Inflammatory macrophage treated with lipopolysaccharide for 4 hours (primary cell): ENCODE data around the gene SH3GL1.
A peak's percentile ranks its signal among the peaks of the same experiment; 100 is the strongest.

Source experiments
- DNase-seq: peaks from one replicate; pipeline ENCODE4 v3.0.0-alpha.2; 2020

SH3GL1 gene

DNA sequence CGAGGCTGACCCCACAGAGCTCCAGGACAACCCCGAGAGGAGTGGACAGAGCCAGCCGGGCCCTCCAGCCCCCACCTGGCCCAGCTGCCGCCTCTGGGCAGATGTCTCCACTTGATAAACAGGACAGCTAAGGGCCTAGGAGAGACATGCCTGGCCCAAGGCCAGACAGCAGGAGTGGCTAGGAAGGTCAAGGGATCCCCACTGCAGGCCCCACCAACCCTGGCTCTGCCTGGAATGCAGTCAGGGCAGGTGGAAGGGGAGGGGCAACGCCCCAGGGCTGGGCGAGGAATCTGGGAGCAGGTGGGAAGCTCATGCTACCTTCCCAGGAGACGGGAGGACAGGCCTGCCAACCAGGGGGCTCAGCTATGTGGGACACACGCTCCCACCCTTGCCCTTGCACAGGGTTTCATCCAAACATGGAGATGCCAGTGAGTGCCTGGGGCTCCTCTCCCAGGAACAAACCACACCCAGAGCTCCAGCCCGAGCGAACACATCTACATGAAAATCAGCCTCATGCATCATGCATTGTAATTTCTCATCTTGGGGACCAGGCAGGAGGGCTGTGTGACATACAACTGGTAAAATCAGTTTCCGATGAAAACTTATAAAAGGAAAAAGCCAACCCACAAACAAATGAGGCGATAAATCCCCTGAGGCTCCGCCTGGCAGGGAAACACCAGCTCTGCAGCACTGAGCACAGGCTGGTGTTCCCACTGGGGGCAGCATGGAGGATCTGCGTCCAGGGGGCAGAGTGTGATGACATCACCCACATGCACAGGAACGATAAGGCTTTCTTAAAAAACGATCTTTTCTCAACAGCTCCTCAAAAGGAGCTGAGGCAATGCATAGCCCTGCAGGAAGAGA lies 25.0 kb downstream of the SH3GL1 start:
- peak; percentile 41 for DNase-seq

DNA sequence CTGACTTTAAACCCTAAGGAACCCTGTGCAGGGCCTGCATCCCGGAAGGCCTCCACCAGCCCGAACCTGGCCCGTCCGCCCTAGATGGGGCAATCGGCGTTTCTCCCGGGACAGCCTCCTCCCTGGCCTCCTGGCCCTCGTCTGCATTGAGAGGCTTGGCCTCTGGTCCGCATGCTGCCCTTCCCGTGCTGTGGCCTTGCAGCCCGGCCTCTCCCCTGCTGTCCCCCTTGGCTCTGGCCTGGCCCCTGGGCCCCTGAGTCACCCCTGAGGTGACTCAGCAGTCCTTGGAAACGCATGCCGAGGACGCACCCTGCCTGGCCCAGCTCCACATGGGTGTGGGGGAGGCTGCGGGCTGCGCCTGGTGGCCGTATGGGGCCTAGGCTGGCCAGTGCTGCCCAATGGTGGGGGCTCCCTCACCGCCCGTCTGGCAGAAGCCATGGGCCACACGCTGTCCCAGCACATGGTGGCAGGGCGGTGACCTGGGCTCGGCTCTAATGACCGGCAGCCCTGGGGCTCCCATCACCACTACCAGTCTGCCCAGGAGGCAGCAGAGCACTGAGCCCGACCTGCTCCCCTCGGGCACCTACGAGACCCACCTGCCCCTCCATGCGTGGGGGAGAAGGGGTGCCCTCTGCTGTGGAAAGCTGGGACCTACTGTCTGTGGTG lies 25.7 kb downstream of the SH3GL1 start:
- DNase-seq: peak; percentile 84

DNA sequence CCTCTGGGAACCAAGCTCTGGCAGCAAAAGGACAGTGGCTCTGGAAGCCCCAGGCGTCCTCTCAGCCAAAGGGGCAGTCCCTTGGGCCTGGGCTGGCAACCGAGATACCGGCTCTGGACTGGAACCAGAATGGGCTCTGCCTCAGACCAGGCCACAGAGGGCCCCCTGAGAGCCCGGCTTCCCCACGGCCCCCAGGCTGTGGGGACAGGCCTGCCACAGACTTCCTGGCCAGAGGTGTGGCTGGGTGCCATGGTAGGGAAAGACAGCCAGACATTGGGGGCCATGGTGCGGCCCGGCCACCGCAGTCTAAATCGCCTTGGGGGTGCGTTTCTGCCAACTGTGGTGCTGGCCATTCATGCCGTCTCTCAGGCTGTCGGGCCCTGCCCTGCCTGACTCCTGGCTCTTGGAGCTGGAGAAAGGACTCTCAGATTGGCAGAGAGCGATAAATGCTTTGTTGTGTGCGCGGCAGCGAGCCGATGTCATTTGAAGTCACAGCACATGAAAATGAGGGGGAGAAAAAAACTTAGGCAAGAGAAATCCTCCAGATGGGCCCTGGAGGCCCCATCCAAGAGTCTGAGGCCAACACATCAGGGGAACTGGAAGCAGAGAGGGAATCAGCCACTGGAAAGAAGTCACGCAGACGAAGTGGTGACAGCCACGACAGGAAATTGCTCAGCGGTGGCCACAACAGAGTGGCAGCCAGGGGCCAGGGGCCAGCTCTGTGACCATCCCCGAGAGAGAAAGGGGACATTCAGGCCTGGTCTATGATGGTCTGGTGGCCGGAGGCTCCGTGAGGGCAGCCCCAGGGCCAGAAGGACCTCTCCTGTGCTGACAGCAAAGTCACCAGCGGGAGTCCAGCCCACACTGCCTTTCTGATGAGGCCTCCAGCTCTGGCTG lies 26.5 kb downstream of the SH3GL1 start:
- DNase-seq: peak; percentile 73

DNA sequence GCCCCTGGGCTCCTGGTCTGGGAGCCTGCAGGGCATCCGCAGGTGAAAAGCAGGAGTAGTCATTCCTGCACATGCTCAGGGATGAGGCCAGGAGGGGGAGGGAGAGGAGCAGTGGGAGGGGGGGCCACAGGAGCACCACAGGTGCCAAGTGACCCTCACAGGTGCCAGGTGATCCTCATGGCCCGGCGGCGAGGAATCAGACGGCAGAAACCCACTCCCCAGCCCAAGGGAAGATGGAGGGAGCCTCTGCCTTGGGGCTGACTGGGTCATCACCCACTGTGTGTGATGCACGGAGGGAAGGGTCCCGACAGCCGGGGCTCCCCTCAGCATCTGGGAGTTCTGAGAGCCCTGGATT lies 27.4 kb downstream of the SH3GL1 start:
- DNase-seq: no peak

DNA sequence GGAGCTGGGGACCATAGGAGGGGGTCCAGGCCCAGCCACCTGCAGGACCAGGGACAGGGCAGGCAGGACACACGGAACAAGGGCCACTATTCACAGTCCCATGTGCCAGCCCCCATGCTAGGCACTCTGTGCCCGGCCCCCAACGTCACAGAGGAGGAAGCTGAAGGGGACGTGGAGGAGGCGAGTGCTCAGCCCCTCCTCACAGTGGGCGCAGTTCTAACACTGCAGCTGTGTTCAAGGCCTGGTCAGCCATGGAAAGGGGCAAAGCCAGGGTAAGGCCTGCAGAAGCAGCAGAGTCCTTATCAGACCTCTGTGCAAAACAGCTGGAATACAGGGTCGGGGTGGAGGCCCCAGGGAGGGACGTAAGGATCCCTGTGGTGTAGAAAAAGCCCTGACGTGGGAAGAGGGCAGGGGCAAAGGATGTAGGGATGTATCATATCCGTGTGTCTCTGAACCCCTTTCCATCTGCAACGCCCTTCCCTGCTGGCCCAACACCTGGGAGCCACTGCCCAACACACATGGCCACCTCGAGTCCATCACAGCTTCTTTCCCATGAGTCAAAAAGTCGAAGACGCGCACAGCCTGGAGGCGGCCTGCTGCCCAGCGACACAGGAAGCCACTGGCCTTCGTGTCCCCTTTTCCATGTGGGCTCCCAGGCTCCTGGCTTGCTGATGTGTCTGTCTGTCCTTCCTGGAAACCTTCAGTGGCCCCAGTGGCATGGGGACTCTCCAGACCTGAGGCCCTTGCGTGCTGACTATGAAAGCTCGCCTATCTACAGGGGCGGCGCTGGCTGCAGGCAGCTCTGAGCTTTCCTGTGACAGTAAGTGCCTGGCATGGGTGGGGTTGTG lies 28.0 kb downstream of the SH3GL1 start:
- DNase-seq: no peak

DNA sequence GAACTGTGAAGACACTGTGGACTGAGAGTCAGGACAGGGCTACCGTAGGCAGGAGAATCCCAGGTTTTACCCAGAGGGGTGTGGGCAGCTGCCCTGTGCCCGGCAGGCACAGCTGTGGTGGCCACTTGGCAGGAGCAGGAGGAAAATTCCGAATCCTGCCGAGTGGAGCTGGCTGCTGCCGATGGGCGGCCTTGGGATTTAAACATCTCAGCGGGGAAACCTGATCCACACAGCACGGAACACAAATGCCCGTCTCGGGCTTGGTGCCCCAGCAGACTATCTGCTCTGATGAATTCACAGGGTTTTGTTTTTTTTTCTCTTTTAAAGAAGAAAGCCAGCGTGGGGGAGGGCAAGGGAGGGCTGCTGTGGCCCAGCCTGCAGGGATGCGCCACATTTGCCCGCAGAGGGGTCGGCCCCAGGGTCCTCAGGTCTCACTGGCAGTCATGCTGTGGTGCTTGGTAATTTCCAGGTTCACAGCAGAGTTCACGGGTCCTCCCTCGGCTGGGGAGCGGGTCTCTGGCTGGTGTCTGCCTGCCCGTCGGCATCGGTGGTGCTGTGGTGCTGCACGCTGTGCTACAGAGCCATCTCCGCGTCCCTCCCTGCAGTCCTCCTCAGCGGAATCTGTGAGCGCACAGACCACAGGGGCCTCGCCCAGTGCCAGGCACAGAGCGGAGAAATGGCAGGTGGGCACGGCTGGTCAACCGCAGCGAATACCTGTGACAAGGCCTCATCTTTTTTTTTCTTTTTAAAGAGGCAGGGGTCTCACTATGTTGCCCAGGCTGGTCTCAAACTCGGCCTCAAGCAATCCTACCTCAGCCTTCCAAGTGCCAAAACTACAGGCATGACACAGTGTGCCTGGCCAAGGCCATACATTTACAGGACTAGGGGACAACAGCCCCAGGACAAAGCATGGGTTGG lies 28.8 kb downstream of the SH3GL1 start:
- DNase-seq: no peak

DNA sequence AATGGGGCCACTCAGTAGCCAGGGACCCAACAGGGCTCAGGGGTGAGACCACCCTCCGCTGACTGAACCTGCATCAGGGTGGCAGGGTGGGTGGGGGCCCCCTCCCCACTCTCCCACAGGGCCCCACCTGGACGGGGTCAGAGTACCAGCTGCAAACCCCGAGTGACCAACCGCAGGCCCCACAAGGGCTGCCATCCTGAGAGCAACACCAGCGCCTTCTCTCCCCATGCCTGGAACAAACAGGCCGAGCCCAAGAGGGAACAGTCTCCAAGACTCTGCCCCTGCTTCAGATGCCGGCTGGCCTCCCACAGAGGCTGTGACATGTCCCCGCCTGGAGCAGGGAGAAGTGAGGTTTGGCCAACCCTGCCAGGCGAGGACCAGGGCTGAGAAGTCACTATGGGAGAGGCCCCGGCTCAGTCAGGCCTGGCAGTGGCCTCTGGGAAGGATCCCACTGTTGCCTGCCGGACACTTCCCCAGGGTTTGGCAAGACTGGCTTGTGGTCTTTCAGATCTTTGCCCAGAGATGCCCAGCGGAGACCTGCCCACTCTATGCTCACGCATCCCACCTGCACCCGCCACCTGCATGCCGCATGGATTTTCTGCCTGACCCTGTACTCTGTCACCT lies 29.8 kb downstream of the SH3GL1 start:
- no peak for DNase-seq

DNA sequence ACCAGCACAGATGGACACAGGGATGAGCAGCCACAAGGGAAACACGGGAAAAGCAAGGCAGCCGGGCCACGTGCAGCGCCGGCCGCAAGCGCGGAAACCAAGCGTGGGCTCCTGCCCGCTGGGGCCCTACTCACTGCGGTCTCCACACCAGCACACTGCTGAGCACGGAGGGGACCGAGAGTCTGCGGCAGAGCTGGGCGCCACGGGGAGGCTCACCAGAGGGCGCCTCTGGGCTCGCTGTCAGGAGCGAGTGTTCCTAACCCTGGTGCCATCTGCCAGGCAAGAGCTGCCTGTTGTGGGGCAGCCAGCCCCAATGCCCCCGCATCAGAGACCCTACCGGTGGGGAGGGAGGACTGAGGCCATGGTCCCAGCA lies 30.5 kb downstream of the SH3GL1 start:
- DNase-seq: peak; percentile 79

DNA sequence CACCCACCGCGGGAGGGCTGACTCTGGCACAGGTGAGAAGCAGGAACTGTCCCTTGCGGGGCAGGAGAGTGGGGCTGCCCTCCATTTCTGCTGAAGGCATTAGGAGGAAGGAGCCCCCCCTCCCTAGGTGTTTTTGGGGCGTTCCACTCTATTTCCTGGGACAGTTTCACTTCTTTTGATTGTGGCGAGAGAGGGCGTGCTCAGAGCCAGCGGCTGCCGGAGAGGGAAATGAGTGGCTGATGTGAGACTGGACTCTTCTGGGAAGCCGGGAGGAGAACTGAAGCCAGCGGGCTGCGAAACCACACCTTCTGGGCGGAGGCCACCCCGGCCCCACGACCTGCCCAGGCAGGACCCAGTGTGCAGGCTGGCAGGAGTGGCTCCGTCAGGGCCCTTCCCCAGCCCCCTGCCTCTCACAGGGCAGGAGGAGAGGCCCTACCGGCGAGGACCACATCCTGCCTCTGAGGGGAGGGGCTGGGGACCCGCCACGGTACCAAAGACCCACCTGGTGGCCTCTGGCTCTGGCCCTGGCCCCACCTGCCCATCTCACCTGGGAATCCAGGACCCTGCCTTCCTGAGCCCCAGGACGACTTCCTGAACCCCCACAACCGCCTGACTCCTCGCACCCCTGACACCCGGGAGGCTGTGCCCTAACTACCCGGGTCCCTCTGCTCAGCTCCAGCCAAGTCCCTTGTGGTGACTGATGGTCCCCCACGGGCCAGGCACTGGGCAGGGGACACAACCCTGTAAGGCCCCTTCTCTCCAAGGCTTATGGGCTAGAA lies 31.0 kb downstream of the SH3GL1 start:
- DNase-seq: peak; percentile 86

DNA sequence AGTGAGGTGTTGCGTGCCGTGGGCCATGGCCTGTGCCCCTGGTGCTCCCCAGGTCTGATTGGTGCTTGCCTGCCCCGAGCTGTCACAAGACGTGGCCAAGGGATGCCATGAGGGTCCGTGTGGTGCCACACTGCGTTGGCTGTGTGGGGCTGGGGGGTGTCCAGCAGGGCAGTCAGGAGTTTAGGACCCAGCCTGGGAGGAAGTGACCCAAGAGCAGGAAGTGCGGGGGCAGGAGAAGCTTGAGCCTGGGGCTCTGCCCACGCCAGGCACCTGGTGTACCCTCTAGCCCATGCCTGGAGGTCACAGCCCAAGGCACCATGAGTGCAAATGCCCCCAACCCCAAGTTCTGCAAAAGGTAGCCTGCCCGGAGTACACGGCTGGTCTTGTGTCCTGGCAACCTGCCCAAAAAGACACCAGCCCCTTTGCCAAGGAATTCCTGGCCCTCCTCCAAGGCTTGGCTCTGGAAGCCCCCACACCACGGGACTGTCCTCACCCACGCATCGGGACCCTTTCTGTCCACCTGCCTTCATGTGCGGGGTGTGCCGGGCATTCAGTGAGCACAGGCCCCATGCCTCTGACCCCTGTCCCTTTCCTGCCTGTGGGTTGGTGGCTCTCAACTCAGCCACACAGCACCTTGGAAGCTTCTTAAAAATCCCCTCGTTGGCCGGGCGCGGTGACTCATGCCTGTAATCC lies 32.1 kb downstream of the SH3GL1 start:
- peak; percentile 50 for DNase-seq

DNA sequence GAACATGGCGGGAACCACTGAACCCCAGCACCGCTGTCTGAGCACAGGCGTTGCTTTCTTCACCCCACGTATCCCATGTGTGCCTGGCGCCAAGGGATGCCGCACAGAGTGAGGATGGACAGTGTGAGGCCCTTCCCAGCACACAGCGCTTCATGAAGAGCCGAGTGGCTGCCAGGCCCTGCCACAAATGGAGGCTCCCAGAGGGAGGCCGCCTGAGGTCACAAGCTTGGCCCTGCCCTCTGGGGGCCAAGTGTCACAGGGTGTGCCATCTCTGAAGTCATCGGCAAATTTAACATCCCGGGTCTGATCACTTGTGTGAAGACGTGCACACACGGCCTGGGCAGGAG lies 32.6 kb downstream of the SH3GL1 start:
- peak; percentile 56 for DNase-seq

DNA sequence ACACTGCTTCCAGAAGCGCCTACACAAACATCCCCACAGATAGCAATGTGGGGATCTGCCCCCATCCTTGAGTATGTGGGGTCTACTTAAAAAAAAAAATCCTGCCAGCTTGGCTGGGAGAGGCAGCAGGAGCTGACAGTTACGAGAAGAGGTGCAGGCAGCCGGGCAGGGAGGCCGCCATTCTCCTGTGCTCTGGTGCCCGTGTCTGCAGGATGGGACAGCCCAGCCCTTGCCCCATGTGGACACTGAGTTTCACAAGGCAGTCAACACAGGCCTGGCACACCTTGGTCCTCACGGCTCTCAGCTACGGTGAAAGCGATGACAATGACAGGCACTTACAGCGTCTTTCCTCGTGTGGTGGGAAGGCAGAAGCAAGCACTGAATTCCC lies 33.0 kb downstream of the SH3GL1 start:
- no peak for DNase-seq

DNA sequence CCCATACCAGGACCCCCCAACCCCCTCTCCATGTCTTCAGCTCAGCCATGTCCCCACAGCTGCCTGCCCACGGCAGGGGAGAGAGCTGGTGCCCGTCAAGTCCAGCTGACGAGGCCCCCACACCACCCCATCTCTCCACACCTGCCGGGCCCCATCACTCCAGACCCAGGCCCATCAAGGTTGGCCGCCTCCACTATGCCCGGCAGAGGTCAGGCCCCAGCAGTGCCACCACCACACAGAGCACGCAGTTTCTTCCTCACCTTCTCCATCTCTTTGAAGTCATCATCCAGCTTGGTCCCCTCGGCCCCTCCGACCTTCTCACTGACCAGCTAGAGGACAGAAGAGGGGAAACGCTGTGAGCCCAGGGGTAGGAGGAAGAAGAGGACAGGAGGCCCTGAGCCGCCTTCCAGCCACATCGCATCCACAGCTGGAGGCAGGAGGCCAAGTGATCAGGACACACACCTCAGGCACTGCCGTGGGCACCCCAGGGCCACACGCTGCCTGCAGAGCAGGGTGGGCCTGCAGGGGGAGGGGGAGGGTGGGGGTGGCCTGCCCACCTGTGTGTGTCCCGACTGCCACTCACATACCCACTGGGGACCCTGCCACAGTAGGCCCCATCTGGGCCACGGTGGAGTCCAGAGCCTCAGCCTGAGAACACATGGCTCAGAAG lies 33.5 kb downstream of the SH3GL1 start:
- DNase-seq: no peak

DNA sequence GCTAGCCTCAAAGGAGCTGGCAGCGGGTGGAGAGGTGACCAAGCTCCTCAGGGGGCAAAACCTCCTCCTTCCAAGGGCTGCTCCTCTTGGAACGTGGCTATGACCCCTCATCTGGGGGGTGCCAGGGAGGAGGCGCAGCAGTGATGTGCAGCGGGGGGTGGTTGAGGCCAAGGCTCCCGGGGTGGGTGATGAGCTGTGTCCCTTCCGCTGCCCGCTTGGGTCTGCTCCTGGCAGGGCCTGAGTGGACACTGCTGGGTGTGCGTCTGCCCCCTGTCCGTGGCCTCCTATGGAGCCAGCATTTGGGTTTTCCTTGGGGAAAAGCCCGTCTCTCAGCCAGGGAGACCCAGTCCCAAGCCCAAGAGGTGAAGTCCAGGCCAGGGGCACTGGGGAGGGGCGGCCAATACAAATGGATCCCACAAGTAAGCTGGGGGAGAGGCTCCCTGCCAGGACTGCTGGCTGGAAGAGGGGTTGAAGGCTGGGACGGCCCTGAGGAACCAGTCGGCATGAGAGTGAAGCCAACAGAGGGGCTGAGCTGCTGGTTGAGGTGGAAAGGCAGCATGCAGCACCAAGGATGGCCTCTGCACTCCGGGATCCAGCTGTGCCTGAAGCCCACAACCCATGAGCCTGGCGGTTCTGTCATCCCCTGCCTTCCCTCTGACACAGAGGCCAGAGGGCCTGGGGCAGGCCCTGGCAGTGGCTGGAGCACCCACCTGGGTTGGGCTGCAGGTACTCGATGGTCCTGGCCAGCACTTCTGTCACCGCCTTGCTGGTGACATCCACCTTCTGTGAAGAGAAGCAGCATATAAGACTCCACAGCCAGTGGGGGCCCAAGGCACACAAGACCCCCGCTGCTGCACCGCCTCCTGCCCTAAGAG lies 34.3 kb downstream of the SH3GL1 start:
- no peak for DNase-seq

DNA sequence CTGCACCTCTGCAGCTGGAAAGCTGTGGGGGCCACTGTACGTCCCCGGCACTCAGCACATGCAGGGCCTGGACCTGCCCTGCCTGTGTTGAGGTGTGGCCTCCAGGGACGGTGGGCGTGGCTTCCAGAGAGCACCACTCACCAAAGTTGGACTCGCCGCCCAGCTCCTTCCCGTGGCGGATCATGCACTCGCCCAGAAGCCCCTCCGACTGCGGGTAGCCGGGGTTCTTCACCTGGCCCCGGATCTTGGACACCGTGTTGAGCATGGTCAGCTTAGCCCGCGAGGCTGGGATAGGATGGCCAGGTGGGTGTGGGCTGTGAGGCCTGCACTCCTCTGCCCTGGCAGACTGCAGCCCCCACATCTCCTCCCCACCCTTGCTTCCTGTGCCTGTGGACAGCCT lies 35.0 kb downstream of the SH3GL1 start:
- DNase-seq: no peak

DNA sequence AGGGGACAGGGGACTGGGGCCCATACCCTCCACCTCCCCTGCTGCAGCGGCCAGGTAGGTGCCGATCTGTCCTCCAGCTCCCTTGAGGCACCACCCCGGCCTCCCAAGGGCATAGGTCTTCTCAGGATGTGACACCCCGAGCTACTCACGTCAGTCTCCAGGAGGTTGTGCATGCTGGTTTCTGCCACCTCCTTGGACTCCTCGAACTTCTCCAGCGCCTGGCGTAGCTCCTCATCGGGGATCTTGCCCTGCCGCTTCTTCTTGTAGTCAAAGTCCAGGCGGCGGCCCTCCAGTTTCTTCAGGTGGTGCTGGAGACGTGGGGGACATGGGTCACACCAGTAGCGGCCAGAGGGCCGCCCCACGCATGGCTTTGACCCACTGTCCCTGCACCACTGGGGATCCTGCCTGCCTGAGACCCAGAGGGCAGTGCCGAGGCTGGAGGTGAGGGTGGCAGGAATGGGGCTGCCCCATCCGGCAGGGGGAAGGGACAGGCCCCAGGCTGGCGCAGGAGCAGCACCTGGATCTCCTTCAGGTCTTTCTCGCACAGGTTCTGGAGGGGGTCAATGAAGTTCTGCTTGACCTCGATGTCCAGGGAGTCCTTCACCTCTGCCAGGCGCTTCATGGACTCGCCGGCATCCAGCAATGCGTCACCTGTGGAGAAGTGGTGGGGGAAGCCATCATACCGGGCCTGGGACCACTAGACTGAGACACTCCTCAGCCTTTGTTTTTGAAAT lies 36.6 kb downstream of the SH3GL1 start:
- DNase-seq: no peak

DNA sequence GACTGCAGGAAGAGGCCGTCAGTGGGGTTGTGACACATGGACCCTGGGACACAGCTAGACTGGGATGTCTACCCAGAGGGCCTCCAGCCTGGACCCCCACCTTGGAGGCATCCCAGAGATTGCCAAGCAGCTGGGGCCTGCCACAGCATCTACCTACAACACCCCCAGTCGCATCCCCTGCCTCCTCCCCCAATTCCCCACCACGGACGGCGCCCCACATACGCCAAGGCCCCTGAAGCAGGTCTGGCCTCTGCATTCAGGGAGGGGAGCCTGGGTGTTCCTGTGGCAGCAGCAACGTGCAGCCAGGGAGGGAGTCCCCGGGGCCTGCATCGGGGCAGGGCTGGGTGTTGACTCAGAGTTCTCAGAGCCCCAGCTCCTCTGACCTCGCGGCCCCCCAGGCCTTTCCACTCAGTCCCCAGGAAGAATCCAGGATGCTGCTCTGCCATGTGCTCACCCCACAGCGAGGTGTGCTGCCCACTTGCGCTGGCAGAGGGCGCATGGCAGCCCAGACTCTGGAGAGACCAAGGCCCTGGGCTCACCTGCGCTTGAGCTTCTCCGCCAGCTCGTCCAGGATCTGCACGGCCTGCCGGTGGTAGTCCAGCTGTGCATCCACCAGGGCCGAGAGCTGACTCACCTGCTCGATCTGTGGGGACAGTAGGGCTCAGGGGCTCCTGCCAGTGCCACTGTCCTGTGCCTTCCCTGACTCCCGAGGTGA lies 37.4 kb downstream of the SH3GL1 start:
- DNase-seq: no peak
